ENCODE measurements around the gene ZNF98. TPM values are rescaled to one million over a fixed set of nuclear protein-coding genes. Genes with fewer than 3 reads are reported as not detected.

ZNF98 gene
- total RNA-seq, result not detected

GRCh38 chr19:22422211-22422610, at the start of gene ZNF98:
TSS of gene ZNF98 (minus strand) at chr19:22422346. CDS start at chr19:22422224, 122 bp downstream.
- no peak within 1 kb of the TSS for H3K27ac Mint-ChIP-seq
- H3K4me3 Mint-ChIP-seq, result no peak within 1 kb of the TSS
- H3K4me1 Mint-ChIP-seq, result no peaks in the 10 kb centered on the region
- CTCF ChIA-PET, result no interaction called here
- ATAC-seq, result no peak
- H3K36me3 Mint-ChIP-seq, result peaks cover 5% of the 10 kb centered on the region
- DNase-seq, result no peak
- no peaks in the 10 kb centered on the region for H3K27me3 Mint-ChIP-seq
- peaks cover 22% of the 10 kb centered on the region for H3K9me3 Mint-ChIP-seq (ENCODE audit: low read depth)

GRCh38 chr19:22446605-22447004, 24.5 kb upstream of the ZNF98 start:
- Mint-ChIP-seq H3K27me3 (no peaks in the 10 kb centered on the region), H3K9me3 (ENCODE audit: low read depth) (peaks cover 19% of the 10 kb centered on the region), H3K4me3 (no peak overlapping the region), H3K27ac (no peak overlapping the region), H3K4me1 (no peaks in the 10 kb centered on the region), H3K36me3 (no peaks in the 10 kb centered on the region)
- ATAC-seq, result no peak
- DNase-seq, result no peak
- CTCF ChIA-PET, result no interaction called here

DNA sequence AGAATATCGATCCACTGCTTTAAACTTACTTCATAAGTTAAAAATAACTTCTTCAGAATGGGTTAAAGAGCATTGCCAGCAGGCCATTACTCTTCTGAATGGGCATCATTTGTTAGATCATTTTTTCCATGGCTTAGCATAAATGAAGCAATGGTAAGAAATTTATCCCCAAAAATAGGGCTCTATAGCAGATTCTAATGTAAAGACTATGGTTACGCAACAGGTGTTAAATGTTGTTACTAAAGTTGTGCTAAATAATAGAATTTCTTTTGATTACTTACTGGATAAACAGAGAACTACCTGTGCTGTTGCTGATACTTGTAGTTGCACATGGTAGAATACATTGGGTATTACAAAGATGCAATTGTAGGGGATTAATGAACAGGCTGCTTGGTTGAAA, 15.9 kb upstream of the ZNF98 start:
- H3K9me3 Mint-ChIP-seq (ENCODE audit: low read depth), result peaks cover 7% of the 10 kb centered on the region
- CTCF ChIA-PET, result no interaction called here
- H3K36me3 Mint-ChIP-seq, result no peaks in the 10 kb centered on the region
- H3K4me1 Mint-ChIP-seq, result no peaks in the 10 kb centered on the region
- ATAC-seq, result no peak
- no peaks in the 10 kb centered on the region for H3K27me3 Mint-ChIP-seq
- no peak overlapping the region for H3K27ac Mint-ChIP-seq
- no peak overlapping the region for H3K4me3 Mint-ChIP-seq
- DNase-seq, result no peak

DNA sequence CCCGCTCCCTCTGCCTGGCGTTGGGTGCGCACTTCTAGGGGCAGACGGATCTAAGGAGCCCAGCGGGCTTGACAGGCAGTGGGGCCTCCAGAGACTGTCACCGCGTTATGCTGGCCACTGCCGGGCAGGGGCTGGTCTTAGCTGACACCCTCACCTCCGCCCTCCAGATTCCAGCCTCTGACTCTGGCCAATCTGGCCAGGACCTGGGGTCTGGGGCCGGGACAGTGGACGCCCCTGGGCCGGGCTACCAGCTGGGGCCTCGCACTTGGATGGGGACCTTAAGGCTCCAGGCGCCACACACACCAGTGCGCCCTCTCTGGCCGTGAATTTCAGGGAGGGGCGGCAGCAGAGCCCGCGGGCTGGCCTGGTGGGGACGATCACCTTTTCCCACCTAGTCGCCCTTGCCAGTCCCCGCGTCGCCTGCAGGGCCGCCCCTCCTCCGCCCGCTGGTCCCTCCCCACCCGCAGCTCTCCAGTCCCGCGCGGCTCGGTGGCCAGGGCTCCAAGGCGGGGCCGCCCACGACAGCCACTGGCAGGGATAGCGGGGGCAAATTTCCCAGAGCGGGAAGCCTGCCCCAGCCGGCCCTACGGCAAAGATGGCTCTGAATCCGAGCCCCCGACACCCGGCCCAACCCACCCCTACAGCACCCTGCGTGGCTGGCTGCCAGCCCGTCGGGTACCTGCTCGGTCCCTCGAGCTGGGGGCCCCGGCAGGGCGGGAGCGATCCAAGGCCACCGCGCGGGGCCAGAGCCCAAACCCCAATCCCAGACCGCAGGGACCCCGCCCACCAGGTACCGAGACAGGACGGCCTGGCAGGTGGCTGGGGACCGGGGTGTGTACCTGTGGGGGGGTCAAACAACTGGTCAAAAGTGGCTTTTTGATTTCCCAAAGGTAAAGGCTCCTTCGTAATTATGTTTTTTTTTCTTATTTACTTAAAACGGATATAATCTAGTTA, 6.1 kb upstream of the ZNF98 start:
- Mint-ChIP-seq H3K36me3 (peaks cover 4% of the 10 kb centered on the region), H3K4me1 (no peaks in the 10 kb centered on the region), H3K27me3 (no peaks in the 10 kb centered on the region), H3K27ac (no peak overlapping the region), H3K9me3 (ENCODE audit: low read depth) (peaks cover 10% of the 10 kb centered on the region), H3K4me3 (no peak overlapping the region)
- CTCF ChIA-PET, result no interaction called here
- DNase-seq (no peak), ATAC-seq (no peak)

- Mint-ChIP-seq H3K27me3 (no peaks in the 10 kb centered on the region), H3K27ac (no peak overlapping the region), H3K36me3 (peaks cover 4% of the 10 kb centered on the region), H3K4me3 (no peak overlapping the region), H3K9me3 (ENCODE audit: low read depth) (peaks cover 10% of the 10 kb centered on the region), H3K4me1 (no peaks in the 10 kb centered on the region)
- CTCF ChIA-PET, result no interaction called here
- DNase-seq (no peak), ATAC-seq (no peak)
Measured at GRCh38 chr19:22427547-22427946, 5.4 kb upstream of the ZNF98 start.

DNA sequence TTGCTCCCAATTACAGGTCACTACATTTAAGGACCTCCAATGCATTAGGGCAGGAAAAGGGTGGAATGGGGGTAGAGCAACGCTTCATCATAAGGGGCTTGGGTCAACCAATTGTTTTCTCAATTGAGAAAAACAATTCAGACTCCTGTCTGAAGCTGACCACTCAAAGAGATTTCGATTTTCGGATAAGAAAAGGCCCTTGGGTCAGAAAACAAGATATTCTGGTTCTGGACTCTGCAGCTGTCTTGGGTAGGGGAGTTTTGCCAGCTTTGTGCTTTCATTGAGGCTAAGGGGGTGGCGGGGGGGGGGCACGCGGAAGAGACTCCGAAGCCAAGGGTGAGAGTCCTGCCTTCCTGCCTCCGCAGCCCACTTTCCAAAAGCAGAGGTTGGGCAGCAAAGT, 4.8 kb upstream of the ZNF98 start:
- no peak overlapping the region for H3K27ac Mint-ChIP-seq
- peaks cover 6% of the 10 kb centered on the region for H3K36me3 Mint-ChIP-seq
- CTCF ChIA-PET, result no interaction called here
- H3K4me1 Mint-ChIP-seq, result no peaks in the 10 kb centered on the region
- no peak overlapping the region for H3K4me3 Mint-ChIP-seq
- ATAC-seq (no peak), DNase-seq (no peak)
- H3K27me3 Mint-ChIP-seq, result no peaks in the 10 kb centered on the region
- H3K9me3 Mint-ChIP-seq (ENCODE audit: low read depth), result peaks cover 14% of the 10 kb centered on the region

GRCh38 chr19:22421797-22422196, 349 bp downstream of the ZNF98 start:
- H3K27ac Mint-ChIP-seq, result no peak overlapping the region
- ATAC-seq (no peak), DNase-seq (no peak)
- H3K4me3 Mint-ChIP-seq, result no peak overlapping the region
- CTCF ChIA-PET, result no interaction called here
- H3K4me1 Mint-ChIP-seq, result no peaks in the 10 kb centered on the region
- peaks cover 22% of the 10 kb centered on the region for H3K9me3 Mint-ChIP-seq (ENCODE audit: low read depth)
- H3K36me3 Mint-ChIP-seq, result peaks cover 5% of the 10 kb centered on the region
- no peaks in the 10 kb centered on the region for H3K27me3 Mint-ChIP-seq

DNA sequence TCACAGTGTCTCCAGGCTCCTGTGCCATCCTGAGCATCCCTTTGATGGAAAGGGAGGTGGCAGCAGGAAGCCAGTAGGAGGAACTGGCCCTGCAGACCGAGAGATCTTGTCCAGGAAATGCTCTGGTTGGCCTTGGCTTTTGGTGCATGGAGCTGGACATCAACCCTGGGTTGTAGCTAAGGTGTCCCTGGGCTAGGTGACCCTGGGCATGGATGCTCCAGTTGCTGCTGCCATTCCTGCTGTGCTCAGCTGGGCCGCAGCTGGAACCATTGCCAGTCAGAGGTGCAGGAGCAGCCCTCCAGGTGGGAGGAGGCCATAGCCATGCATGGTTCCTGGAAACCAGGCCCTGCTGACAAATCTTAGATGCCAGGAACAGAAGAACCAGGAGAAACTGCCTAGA, 67.5 kb downstream of the ZNF98 start:
- Mint-ChIP-seq H3K36me3 (no peaks in the 10 kb centered on the region), H3K27me3 (no peaks in the 10 kb centered on the region)
- no peak for ATAC-seq

More for the DNA sequence above, 67.5 kb downstream of the ZNF98 start:
- Mint-ChIP-seq H3K4me1 (no peaks in the 10 kb centered on the region), H3K27ac (no peak overlapping the region), H3K9me3 (ENCODE audit: low read depth) (peaks cover 17% of the 10 kb centered on the region), H3K4me3 (no peak overlapping the region)
- CTCF ChIA-PET, result no interaction called here
- DNase-seq, result no peak

Other genes starting within 250 kb of the ZNF98 start
- not detected for gene ZNF676, start 225.4 kb downstream of the ZNF98 start, total RNA-seq
- gene ZNF729, start 135.9 kb downstream of the ZNF98 start, total RNA-seq, result not detected
- gene ZNF492, start 212.0 kb upstream of the ZNF98 start, total RNA-seq, result 1 to 10 TPM; 1.1 to 1.4 TPM

All from activated CD8-positive, alpha-beta memory T cell treated with anti-CD3 and anti-CD28 coated beads, Interleukin-2, amount 10 ng/mL, durations not matched to agents 7 days and 5 days (primary cell).